Liver (tissue), 9 donors: ENCODE data around the gene TFF2. TPM values are rescaled to one million over a fixed set of nuclear protein-coding genes. Genes with fewer than 3 reads are reported as not detected.

Source experiments
- DNase-seq: peaks from one replicate; pipeline ENCODE4 v3.0.0-alpha.2; 2017; ENCODE audit warnings: low spot score
- H3K27ac ChIP-seq, 2 donors: one replicate each; pipeline ENCODE4 v1.7.0; 2013; ENCODE audit warnings: inconsistent platforms in 2 of 2, low read length in 2 of 2, control low read depth in 1 of 2, low read depth in 1 of 2, mild to moderate bottlenecking in 1 of 2
- H3K27me3 ChIP-seq, 4 donors: one replicate each; pipeline versions ENCODE4 v1.6.1 to v1.7.0; 2013; ENCODE audit warnings: low read length in 3 of 4, inconsistent platforms in 1 of 4, mild to moderate bottlenecking in 1 of 4, moderate library complexity in 1 of 4; ENCODE audit not compliant: control insufficient read depth in 4 of 4, insufficient read depth in 4 of 4
- H3K36me3 ChIP-seq, 4 donors: one replicate each; pipeline versions ENCODE4 v1.6.1 to v1.7.0; 2013; ENCODE audit warnings: low read length in 3 of 4, mild to moderate bottlenecking in 3 of 4, low read depth in 1 of 4, moderate library complexity in 1 of 4; ENCODE audit not compliant: control insufficient read depth in 4 of 4, insufficient read depth in 3 of 4
- H3K4me1 ChIP-seq, 4 donors: one replicate each; pipeline versions ENCODE4 v1.6.1 to v1.7.0; 2013; ENCODE audit warnings: low read length in 3 of 4, mild to moderate bottlenecking in 3 of 4, moderate library complexity in 1 of 4; ENCODE audit not compliant: control insufficient read depth in 4 of 4, insufficient read depth in 4 of 4
- H3K4me3 ChIP-seq, 3 donors: one replicate each; pipeline versions ENCODE4 v1.6.1 to v1.7.0; 2013; ENCODE audit warnings: low read length in 3 of 3, control low read depth in 1 of 3, low read depth in 1 of 3, mild to moderate bottlenecking in 1 of 3
- H3K9ac ChIP-seq, 2 donors: one replicate each; pipeline ENCODE4 v1.7.0; 2013; ENCODE audit warnings: low read length in 2 of 2, mild to moderate bottlenecking in 2 of 2, moderate library complexity in 2 of 2, control low read depth in 1 of 2, low read depth in 1 of 2
- H3K9me3 ChIP-seq, 4 donors: one replicate each; pipeline versions ENCODE4 v1.6.1 to v1.7.0; 2013; ENCODE audit warnings: low read length in 3 of 4; ENCODE audit not compliant: control insufficient read depth in 4 of 4
- EGR1 ChIP-seq, 2 donors: IDR thresholded peaks; 2 replicates each; pipeline ENCODE4 v1.6.1; 2016 to 2018; ENCODE audit warnings: antibody characterized with exemption in 2 of 2, low read depth in 2 of 2
- FOXA1 ChIP-seq: IDR thresholded peaks from 2 replicates; pipeline ENCODE4 v1.6.1; 2016; ENCODE audit warnings: antibody characterized with exemption
- FOXA2 ChIP-seq: IDR thresholded peaks from 2 replicates; pipeline ENCODE4 v1.6.1; 2016; ENCODE audit warnings: antibody characterized with exemption
- GABPA ChIP-seq, 2 donors: IDR thresholded peaks in 1 of 2; conservative IDR thresholded peaks in 1 of 2; 2 replicates each; pipeline ENCODE4 v1.6.1; 2016; ENCODE audit warnings: antibody characterized with exemption in 2 of 2, mild to moderate bottlenecking in 1 of 2, moderate library complexity in 1 of 2
- HNF4A ChIP-seq, 2 donors: conservative IDR thresholded peaks; 2 replicates each; pipeline ENCODE4 v1.6.1; 2016; ENCODE audit warnings: antibody characterized with exemption in 2 of 2, mild to moderate bottlenecking in 2 of 2
- HNF4G ChIP-seq: IDR thresholded peaks from 2 replicates; pipeline ENCODE4 v1.6.1; 2016; ENCODE audit warnings: antibody characterized with exemption
- JUND ChIP-seq, 2 donors: IDR thresholded peaks; 2 replicates each; pipeline ENCODE4 v1.6.1; 2016; ENCODE audit warnings: antibody characterized with exemption in 2 of 2
- NR2F2 ChIP-seq: IDR thresholded peaks from 2 replicates; pipeline ENCODE4 v1.6.1; 2016; ENCODE audit warnings: antibody characterized with exemption
- RAD21 ChIP-seq, 2 donors: IDR thresholded peaks; 2 replicates each; pipeline ENCODE4 v1.6.1; 2016; ENCODE audit warnings: antibody characterized with exemption in 2 of 2, mild to moderate bottlenecking in 2 of 2
- RXRA ChIP-seq, 2 donors: IDR thresholded peaks; 2 replicates each; pipeline ENCODE4 v1.6.1; 2017 to 2018; ENCODE audit warnings: antibody characterized with exemption in 2 of 2, mild to moderate bottlenecking in 1 of 2
- SP1 ChIP-seq: IDR thresholded peaks from 2 replicates; pipeline ENCODE4 v1.6.1; 2018; ENCODE audit warnings: antibody characterized with exemption, mild to moderate bottlenecking
- TAF1 ChIP-seq: conservative IDR thresholded peaks from 2 replicates; pipeline ENCODE4 v1.6.1; 2016; ENCODE audit warnings: antibody characterized with exemption, mild to moderate bottlenecking
- YY1 ChIP-seq: IDR thresholded peaks from 2 replicates; pipeline ENCODE4 v1.6.1; 2016; ENCODE audit warnings: antibody characterized with exemption, mild to moderate bottlenecking
- WGBS: extraction: QIAGEN DNeasy Blood & Tissue Kit; methylation state at CpG from one replicate; pipeline ENCODE4 v1.1.7; 2013; 5-methylcytosine and 5-hydroxymethylcytosine counted together
- polyA plus RNA-seq, 2 donors: library from polyadenylated mRNA; stranded (reverse) in 1 of 2; unstranded in 1 of 2; fragments of 200-250 nt in 1 of 2; fragments of >200 nt in 1 of 2; fragmentation: Nextera tagmentation in 1 of 2; extraction: Ambion mirVana in 1 of 2; gene quantifications; one replicate each; pipeline versions ENCODE4 v1.2.1 to v1.2.3, GENCODE V29; 2013 to 2015
- total RNA-seq, 2 donors: library from RNA; depleted of rRNA; stranded (reverse); fragments of >200 nt; gene quantifications; one replicate each; pipeline ENCODE4 v1.2.3, GENCODE V29; 2014
- TF ChIP-seq, protein P1 (sequence below): IDR thresholded peaks from 2 replicates; pipeline ENCODE4 v1.6.1; 2016; ENCODE audit warnings: antibody characterized with exemption, mild to moderate bottlenecking
- TF ChIP-seq, protein P2 (sequence below): IDR thresholded peaks from 2 replicates; pipeline ENCODE4 v1.6.1; 2016; ENCODE audit warnings: antibody characterized with exemption
- TF ChIP-seq, protein P3 (sequence below): fragments of 150-350 bp; IDR thresholded peaks from 2 replicates; pipeline ENCODE4 v1.5.1; 2017; ENCODE audit warnings: improper control_type of control experiment, low read depth, low read length; ENCODE audit not compliant: missing input control
- TF ChIP-seq, protein P4 (sequence below): IDR thresholded peaks from 2 replicates; pipeline ENCODE4 v1.6.1; 2016; ENCODE audit warnings: antibody characterized with exemption
- TF ChIP-seq, protein P5 (sequence below): IDR thresholded peaks from 2 replicates; pipeline ENCODE4 v1.6.1; 2016; ENCODE audit warnings: antibody characterized with exemption
- donor health status: healthy.
- donor health status: healthy.
- donor health status: healthy.
- donor health status: healthy.
- donor health status: healthy.

TFF2 gene
- total and polyA plus RNA-seq, 4 donors, result 1.0 TPM; not detected in 3

DNA sequence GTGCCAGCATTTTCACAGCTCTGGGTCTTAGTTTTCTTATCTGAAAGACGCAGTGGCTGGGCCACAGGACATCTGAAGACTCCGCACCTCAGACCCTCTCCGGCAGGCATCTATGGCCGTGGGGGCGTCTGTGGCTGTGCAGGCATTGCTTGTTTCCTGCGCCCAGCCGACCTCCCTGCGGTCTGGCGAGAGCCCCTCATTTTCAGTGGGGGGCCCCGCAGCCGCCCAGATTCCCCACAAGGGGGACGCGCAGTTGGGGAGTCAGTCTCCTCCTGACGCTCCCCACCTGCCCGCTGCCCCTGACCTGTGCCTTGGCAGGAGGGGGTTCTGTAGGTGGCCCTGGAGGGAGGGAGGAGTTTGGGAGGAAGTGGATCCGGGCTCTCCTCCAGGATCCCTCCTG is 19.0 kb upstream of the TFF2 start:
- no peaks in the 10 kb centered on the region for H3K36me3 ChIP-seq
- H3K9me3 ChIP-seq, result no peaks in the 10 kb centered on the region
- H3K9ac ChIP-seq, result no peak overlapping the region
- no peak for TF ChIP-seq EGR1 (IDR thresholded peaks at IDR 0.05; ENCODE audit: low read depth in 2 of 2)
- 73% methylated on average over 16 of the region's 16 CpGs for WGBS
- H3K4me3 ChIP-seq, result no peak overlapping the region
- H3K4me1 ChIP-seq, result no peaks in the 10 kb centered on the region
- DNase-seq, result no peak
- H3K27me3 ChIP-seq, result peaks cover 0 to 5% (median 1%) of the 10 kb centered on the region in 4 donors
- H3K27ac ChIP-seq, result no peak overlapping the region

DNA sequence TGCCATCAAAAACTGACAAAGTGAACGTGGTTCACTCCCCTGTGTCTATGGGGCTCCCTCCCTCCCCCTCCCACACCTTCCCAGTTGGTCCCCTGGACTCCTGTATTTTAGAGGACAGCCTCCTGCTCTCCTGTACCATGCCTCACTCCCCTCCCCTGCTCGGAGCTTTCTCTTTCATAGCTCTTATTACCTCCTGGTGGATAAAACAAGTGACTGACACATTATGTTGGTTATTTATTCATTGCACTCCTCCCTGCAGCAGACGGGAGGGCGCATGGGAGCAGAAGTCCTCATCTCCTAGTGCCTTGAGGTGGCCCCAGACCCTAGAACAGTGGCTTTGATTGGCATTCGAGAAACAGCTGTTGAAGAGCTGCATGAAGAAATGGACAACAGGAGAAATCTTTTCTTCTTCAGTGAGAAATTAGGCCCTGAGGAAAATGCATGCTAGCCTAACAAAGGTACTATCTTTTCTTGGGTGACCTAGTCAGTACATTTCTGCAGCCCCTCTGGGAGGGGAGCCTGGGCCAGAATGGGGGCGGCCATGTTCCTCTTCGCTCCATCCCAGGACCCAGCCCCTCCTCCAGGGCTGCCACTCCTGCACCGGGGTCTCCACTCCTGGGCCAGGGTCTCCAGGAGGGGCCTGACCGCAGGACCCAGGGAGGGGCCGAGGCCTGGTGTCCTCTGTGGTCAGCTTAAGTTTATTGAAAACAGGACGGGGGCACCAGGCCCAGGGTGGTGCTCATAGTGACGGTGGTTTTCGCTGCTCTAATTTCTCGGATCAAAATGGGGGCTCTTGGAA is 16.8 kb upstream of the TFF2 start:
- H3K27me3 ChIP-seq, result peaks cover 0 to 9% (median 3%) of the 10 kb centered on the region in 4 donors
- no peaks in the 10 kb centered on the region for H3K9me3 ChIP-seq
- DNase-seq, result no peak
- no peaks in the 10 kb centered on the region for H3K36me3 ChIP-seq
- TF ChIP-seq HNF4A (conservative IDR thresholded peaks at IDR 0.05), result no peak
- no peak for TF ChIP-seq EGR1 (IDR thresholded peaks at IDR 0.05; ENCODE audit: low read depth in 2 of 2)
- no peak for TF ChIP-seq FOXA2
- TF ChIP-seq, protein P1, sequence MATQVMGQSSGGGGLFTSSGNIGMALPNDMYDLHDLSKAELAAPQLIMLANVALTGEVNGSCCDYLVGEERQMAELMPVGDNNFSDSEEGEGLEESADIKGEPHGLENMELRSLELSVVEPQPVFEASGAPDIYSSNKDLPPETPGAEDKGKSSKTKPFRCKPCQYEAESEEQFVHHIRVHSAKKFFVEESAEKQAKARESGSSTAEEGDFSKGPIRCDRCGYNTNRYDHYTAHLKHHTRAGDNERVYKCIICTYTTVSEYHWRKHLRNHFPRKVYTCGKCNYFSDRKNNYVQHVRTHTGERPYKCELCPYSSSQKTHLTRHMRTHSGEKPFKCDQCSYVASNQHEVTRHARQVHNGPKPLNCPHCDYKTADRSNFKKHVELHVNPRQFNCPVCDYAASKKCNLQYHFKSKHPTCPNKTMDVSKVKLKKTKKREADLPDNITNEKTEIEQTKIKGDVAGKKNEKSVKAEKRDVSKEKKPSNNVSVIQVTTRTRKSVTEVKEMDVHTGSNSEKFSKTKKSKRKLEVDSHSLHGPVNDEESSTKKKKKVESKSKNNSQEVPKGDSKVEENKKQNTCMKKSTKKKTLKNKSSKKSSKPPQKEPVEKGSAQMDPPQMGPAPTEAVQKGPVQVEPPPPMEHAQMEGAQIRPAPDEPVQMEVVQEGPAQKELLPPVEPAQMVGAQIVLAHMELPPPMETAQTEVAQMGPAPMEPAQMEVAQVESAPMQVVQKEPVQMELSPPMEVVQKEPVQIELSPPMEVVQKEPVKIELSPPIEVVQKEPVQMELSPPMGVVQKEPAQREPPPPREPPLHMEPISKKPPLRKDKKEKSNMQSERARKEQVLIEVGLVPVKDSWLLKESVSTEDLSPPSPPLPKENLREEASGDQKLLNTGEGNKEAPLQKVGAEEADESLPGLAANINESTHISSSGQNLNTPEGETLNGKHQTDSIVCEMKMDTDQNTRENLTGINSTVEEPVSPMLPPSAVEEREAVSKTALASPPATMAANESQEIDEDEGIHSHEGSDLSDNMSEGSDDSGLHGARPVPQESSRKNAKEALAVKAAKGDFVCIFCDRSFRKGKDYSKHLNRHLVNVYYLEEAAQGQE, result no peak
- TF ChIP-seq SP1, result no peak
- no peak for TF ChIP-seq FOXA1
- TF ChIP-seq, protein P2, sequence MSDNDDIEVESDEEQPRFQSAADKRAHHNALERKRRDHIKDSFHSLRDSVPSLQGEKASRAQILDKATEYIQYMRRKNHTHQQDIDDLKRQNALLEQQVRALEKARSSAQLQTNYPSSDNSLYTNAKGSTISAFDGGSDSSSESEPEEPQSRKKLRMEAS, result no peak
- TF ChIP-seq, protein P3, sequence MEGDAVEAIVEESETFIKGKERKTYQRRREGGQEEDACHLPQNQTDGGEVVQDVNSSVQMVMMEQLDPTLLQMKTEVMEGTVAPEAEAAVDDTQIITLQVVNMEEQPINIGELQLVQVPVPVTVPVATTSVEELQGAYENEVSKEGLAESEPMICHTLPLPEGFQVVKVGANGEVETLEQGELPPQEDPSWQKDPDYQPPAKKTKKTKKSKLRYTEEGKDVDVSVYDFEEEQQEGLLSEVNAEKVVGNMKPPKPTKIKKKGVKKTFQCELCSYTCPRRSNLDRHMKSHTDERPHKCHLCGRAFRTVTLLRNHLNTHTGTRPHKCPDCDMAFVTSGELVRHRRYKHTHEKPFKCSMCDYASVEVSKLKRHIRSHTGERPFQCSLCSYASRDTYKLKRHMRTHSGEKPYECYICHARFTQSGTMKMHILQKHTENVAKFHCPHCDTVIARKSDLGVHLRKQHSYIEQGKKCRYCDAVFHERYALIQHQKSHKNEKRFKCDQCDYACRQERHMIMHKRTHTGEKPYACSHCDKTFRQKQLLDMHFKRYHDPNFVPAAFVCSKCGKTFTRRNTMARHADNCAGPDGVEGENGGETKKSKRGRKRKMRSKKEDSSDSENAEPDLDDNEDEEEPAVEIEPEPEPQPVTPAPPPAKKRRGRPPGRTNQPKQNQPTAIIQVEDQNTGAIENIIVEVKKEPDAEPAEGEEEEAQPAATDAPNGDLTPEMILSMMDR, result no peak
- TF ChIP-seq GABPA (IDR thresholded peaks at IDR 0.05 in 1 of 2, conservative IDR thresholded peaks at IDR 0.05 in 1 of 2), result no peak
- TF ChIP-seq JUND (IDR thresholded peaks at IDR 0.05), result no peak
- TF ChIP-seq TAF1, result no peak
- no peak for TF ChIP-seq HNF4G
- TF ChIP-seq, protein P4, sequence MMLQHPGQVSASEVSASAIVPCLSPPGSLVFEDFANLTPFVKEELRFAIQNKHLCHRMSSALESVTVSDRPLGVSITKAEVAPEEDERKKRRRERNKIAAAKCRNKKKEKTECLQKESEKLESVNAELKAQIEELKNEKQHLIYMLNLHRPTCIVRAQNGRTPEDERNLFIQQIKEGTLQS, result no peak
- TF ChIP-seq RXRA (IDR thresholded peaks at IDR 0.05), result no peak
- TF ChIP-seq RAD21 (IDR thresholded peaks at IDR 0.05), result no peak
- TF ChIP-seq NR2F2, result no peak
- TF ChIP-seq YY1, result no peak
- TF ChIP-seq, protein P5, sequence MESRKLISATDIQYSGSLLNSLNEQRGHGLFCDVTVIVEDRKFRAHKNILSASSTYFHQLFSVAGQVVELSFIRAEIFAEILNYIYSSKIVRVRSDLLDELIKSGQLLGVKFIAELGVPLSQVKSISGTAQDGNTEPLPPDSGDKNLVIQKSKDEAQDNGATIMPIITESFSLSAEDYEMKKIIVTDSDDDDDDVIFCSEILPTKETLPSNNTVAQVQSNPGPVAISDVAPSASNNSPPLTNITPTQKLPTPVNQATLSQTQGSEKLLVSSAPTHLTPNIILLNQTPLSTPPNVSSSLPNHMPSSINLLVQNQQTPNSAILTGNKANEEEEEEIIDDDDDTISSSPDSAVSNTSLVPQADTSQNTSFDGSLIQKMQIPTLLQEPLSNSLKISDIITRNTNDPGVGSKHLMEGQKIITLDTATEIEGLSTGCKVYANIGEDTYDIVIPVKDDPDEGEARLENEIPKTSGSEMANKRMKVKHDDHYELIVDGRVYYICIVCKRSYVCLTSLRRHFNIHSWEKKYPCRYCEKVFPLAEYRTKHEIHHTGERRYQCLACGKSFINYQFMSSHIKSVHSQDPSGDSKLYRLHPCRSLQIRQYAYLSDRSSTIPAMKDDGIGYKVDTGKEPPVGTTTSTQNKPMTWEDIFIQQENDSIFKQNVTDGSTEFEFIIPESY, result no peak
- H3K27ac ChIP-seq, result no peak overlapping the region
- no peak overlapping the region for H3K9ac ChIP-seq
- no peaks in the 10 kb centered on the region for H3K4me1 ChIP-seq
- H3K4me3 ChIP-seq, result no peak overlapping the region
- 90% methylated on average over 14 of the region's 14 CpGs for WGBS
